Measurements from ENCODE around the gene RALGDS.
A peak's percentile ranks its signal among the peaks of the same experiment; 100 is the strongest.
"Not testable (repeated sequence)": the region's sequence is repeated elsewhere in the genome, so short reads cannot be mapped to it uniquely, and the experiment has no call there.

RALGDS gene

GRCh38 chr9:133090187-133090586 is 30.9 kb downstream of the RALGDS start:
- TF ChIP-seq, protein P1, sequence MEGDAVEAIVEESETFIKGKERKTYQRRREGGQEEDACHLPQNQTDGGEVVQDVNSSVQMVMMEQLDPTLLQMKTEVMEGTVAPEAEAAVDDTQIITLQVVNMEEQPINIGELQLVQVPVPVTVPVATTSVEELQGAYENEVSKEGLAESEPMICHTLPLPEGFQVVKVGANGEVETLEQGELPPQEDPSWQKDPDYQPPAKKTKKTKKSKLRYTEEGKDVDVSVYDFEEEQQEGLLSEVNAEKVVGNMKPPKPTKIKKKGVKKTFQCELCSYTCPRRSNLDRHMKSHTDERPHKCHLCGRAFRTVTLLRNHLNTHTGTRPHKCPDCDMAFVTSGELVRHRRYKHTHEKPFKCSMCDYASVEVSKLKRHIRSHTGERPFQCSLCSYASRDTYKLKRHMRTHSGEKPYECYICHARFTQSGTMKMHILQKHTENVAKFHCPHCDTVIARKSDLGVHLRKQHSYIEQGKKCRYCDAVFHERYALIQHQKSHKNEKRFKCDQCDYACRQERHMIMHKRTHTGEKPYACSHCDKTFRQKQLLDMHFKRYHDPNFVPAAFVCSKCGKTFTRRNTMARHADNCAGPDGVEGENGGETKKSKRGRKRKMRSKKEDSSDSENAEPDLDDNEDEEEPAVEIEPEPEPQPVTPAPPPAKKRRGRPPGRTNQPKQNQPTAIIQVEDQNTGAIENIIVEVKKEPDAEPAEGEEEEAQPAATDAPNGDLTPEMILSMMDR (IDR thresholded peaks at IDR 0.05; ENCODE audit: low read depth, low read length): no peak
- TF ChIP-seq POLR2A (IDR thresholded peaks at IDR 0.05; ENCODE audit: extremely low read depth, insufficient read length) (no peak), MYC (IDR thresholded peaks at IDR 0.05; ENCODE audit: low read depth, low read length) (no peak)
- TF ChIP-seq, protein P2, sequence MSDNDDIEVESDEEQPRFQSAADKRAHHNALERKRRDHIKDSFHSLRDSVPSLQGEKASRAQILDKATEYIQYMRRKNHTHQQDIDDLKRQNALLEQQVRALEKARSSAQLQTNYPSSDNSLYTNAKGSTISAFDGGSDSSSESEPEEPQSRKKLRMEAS (IDR thresholded peaks at IDR 0.05; ENCODE audit: low read depth, low read length): no peak
- no peak overlapping the region for H3K4me3 ChIP-seq (ENCODE audit: low read depth, low read length)
- DNase-seq (ENCODE audit: low read depth): no peak

DNA sequence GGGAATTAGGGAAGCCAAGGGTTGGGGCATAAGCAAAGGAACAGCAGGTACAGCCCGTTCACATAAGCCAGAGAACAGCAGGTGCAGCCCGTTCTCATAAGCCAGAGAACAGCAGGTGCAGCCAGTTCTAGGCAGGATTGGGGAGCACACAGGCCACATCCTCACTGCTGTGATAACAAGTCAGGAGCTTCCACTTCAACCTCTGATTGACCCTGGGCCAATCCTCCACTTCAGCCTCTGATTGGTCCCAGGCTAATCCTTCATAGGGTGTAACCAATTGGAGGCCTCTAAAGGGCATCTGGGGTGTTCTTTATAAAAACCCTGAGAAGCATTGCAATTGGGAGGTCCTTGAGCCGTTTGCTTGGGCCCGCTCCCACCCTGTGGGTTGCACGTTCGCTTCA is 31.8 kb downstream of the RALGDS start:
- no peak overlapping the region for H3K4me3 ChIP-seq (ENCODE audit: low read depth, low read length)
- DNase-seq (ENCODE audit: low read depth): peak; percentile 20
- TF ChIP-seq, protein P2 (IDR thresholded peaks at IDR 0.05; ENCODE audit: low read depth, low read length): no peak

DNA sequence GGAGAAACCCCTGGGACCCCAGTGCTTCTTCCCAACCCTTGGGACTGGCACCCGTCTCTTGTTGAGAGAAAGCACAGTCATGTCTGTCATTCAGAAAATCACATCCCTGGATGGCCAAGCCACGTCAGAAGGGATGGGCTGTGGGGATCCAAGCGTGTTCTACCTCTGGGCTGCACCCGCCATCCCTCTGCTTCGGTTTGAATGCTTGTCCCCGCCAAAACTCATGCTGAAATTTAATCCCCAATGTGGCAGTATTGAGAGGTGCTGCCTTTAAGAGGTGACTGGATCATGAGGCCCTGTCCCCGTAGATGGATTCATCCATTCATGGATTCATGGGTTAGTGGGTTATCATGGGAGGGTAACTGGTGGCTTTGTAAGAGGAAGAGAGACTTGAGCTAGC is 32.3 kb downstream of the RALGDS start:
- H3K4me3 ChIP-seq (ENCODE audit: low read depth, low read length): no peak overlapping the region
- TF ChIP-seq, protein P1 (IDR thresholded peaks at IDR 0.05; ENCODE audit: low read depth, low read length): no peak
- TF ChIP-seq, protein P2 (IDR thresholded peaks at IDR 0.05; ENCODE audit: low read depth, low read length): no peak
- no peak for TF ChIP-seq POLR2A (IDR thresholded peaks at IDR 0.05; ENCODE audit: extremely low read depth, insufficient read length)
- no peak for TF ChIP-seq MYC (IDR thresholded peaks at IDR 0.05; ENCODE audit: low read depth, low read length)
- DNase-seq (ENCODE audit: low read depth): no peak

GRCh38 chr9:133088146-133088750 is 32.8 kb downstream of the RALGDS start:
- TF ChIP-seq, protein P1 (IDR thresholded peaks at IDR 0.05; ENCODE audit: low read depth, low read length): no peak
- TF ChIP-seq POLR2A (IDR thresholded peaks at IDR 0.05; ENCODE audit: extremely low read depth, insufficient read length): no peak
- TF ChIP-seq MYC (IDR thresholded peaks at IDR 0.05; ENCODE audit: low read depth, low read length): no peak
- TF ChIP-seq, protein P2 (IDR thresholded peaks at IDR 0.05; ENCODE audit: low read depth, low read length): no peak

DNA sequence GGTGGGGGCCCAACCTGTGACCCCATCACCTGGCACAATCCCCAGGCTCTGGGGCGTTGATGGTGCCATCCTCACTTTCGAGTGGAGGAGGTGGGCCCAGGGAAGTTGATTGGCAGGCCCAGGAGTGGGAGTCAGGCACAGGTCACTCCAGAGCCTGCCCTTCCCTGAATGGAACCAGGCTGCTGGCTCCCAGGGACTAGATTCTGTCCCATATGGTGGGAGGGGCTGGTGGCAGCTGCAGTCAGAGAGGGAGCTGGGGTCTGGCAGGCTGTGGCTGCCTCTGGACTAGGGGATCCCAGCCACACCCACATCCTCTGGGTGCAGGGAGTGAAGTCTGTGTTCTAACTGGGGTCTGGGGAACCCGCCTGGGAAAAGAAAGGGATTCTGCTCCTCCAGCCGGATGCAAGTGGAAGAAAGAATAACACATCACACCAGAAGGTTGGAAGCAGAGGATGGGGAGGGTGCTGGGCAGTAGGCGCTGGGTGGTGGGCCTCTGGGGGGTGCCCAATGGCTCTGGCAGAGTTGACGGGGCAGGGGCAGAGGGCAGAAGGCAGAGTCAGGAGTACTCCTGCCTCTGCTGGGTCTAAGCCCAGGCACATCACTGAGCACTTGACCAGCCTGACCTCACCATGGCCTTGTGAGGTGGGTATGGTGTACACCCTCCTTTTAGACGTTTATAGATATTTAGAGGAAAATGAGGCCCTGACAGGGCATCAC is 33.5 kb downstream of the RALGDS start:
- no peak for DNase-seq (ENCODE audit: low read depth)
- TF ChIP-seq MYC (IDR thresholded peaks at IDR 0.05; ENCODE audit: low read depth, low read length) (no peak), POLR2A (IDR thresholded peaks at IDR 0.05; ENCODE audit: extremely low read depth, insufficient read length) (no peak)
- TF ChIP-seq, protein P2 (IDR thresholded peaks at IDR 0.05; ENCODE audit: low read depth, low read length): no peak
- TF ChIP-seq, protein P1 (IDR thresholded peaks at IDR 0.05; ENCODE audit: low read depth, low read length): no peak
- H3K4me3 ChIP-seq (ENCODE audit: low read depth, low read length): no peak overlapping the region

More at GRCh38 chr9:133088146-133088750, 32.8 kb downstream of the RALGDS start:
- H3K4me3 ChIP-seq (ENCODE audit: low read depth, low read length): no peak overlapping the region
- no peak for DNase-seq (ENCODE audit: low read depth)

DNA sequence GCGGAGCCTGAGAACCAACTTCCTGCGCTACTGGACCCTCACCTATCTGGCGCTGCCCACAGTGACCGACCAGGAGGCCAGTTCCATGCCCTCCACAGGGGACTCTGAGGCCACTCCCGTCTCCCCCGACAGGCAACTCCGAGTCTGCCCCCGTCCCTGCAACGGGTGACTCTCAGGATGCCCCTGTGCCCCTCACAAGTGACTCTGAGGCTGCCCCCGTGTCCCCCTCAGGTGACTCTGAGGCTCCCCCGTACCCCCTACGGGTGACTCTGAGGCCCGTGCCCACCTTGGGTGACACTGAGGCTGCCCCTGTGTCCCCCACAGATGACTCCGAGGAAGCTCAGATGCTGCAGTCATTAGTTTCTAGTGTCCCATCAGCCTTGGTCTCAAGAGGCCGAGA is 34.1 kb downstream of the RALGDS start:
- no peak overlapping the region for H3K4me3 ChIP-seq (ENCODE audit: low read depth, low read length)
- no peak for TF ChIP-seq POLR2A (IDR thresholded peaks at IDR 0.05; ENCODE audit: extremely low read depth, insufficient read length)
- TF ChIP-seq, protein P2 (IDR thresholded peaks at IDR 0.05; ENCODE audit: low read depth, low read length): no peak
- TF ChIP-seq, protein P1 (IDR thresholded peaks at IDR 0.05; ENCODE audit: low read depth, low read length): no peak
- TF ChIP-seq MYC (IDR thresholded peaks at IDR 0.05; ENCODE audit: low read depth, low read length): no peak
- DNase-seq (ENCODE audit: low read depth): no peak

DNA sequence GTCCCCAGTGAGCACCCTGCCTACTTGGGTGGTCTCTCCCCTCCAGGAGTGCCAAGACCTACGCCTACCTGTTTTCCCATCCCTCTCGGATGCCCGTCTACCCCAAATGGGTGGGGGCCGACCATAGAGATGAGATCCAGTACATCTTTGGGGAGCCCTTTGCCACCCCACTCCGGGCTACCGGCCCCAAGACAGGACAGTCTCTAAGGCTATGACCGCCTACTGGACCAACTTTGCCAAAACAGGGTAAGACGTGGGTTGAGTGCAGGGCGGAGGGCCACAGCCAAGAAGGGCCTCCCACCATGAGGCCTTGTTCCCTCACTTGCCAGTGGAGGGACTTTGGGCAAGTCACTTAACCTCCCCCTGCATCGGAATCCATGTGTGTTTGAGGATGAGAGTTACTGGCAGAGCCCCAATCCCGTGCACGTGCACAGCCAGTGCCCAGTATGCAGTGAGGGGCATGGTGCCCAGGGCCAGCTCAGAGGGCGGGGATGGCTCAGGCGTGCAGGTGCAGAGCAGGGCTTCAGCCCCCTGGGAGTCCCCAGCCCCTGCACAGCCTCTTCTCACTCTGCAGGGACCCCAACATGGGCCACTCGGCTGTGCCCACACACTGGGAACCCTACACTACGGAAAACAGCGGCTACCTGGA is 34.7 kb downstream of the RALGDS start:
- DNase-seq (ENCODE audit: low read depth); H3K4me3 ChIP-seq (ENCODE audit: low read depth, low read length): not testable (repeated sequence)

- not testable (repeated sequence) for DNase-seq (ENCODE audit: low read depth); H3K4me3 ChIP-seq (ENCODE audit: low read depth, low read length)
Measured at GRCh38 chr9:133083688-133084087, 37.4 kb downstream of the RALGDS start.

All from NB4 (cell line).